T-helper 2 cell treated with Interferon-gamma antibody and Interleukin-4, amounts not matched to agents 5 μg/mL and 100 μg/mL, for 36 hours (primary cell): ENCODE results near the gene CUTC.

ENCODE experiments used
- DNase-seq: peaks from one replicate; pipeline ENCODE4 v3.0.0; 2021; ENCODE audit warnings: low spot score
- H3K27ac Mint-ChIP-seq: one replicate; pipeline ENCODE4 v1.8.0; 2021; ENCODE audit warnings: mild to moderate bottlenecking, mixed read lengths
- H3K27me3 Mint-ChIP-seq: one replicate; pipeline ENCODE4 v1.8.0; 2021; ENCODE audit warnings: low read depth, mixed read lengths
- H3K36me3 Mint-ChIP-seq: one replicate; pipeline ENCODE4 v1.8.0; 2021; ENCODE audit warnings: low read depth, mixed read lengths
- H3K4me1 Mint-ChIP-seq: one replicate; pipeline ENCODE4 v1.8.0; 2021; ENCODE audit warnings: low read depth, mixed read lengths
- H3K4me3 Mint-ChIP-seq: one replicate; pipeline ENCODE4 v1.8.0; 2022; ENCODE audit warnings: mild to moderate bottlenecking, moderate library complexity, mixed read lengths
- H3K9me3 Mint-ChIP-seq: one replicate; pipeline ENCODE4 v1.8.0; 2021; ENCODE audit warnings: mixed read lengths

CUTC gene

GRCh38 chr10:99804471-99804870, 72.4 kb downstream of the CUTC start:
- Mint-ChIP-seq H3K36me3 (no peaks in the 10 kb centered on the region), H3K4me3 (no peak overlapping the region), H3K9me3 (no peaks in the 10 kb centered on the region), H3K27me3 (peaks cover 7% of the 10 kb centered on the region), H3K4me1 (no peaks in the 10 kb centered on the region), H3K27ac (no peak overlapping the region)
- DNase-seq, result no peak

GRCh38 chr10:99805190-99805589, 73.2 kb downstream of the CUTC start:
- Mint-ChIP-seq H3K36me3 (no peaks in the 10 kb centered on the region), H3K27me3 (peaks cover 7% of the 10 kb centered on the region), H3K9me3 (no peaks in the 10 kb centered on the region), H3K27ac (no peak overlapping the region), H3K4me3 (no peak overlapping the region), H3K4me1 (no peaks in the 10 kb centered on the region)
- DNase-seq, result no peak
